ENCODE results near the gene PACSIN3. TPM values are rescaled to one million over a fixed set of nuclear protein-coding genes. Genes with fewer than 3 reads are reported as not detected.

The PACSIN3 gene
- total RNA-seq, 1 donor from 2014 or later: 127 TPM

DNA sequence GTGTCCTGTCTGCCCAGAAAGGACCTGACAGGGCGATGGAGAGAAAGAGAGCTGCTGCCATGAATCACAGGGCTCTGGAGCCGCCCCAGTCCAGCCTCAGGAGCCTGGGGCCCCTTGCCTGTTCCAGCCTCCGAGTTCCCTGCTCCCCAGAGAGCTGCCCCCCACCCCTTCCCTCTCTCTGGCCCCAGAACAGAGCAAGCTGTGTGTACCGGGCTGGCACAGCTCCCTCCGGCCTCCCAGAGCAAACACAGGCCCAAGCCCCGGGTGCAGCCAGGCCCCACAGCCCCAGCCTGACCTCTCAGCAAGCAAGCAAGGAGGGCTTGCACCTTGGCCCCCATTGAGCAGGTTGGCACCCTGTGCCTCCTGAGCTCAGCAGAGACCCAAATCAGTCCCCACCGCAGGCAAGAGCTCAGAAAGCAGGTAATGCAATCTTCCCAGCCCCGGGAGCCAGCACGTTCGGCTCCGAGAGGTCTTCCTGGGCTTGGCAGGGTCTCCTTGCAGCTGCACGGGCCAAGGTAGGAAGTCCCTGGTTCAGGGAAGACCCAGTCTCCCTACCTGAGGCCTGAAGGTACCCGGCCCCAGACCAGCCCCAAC lies 1.4 kb downstream of the PACSIN3 start:
- H3K27ac ChIP-seq (ENCODE audit: low read depth, low read length): peak overlapping the region; percentile 99
- H3K9me3 ChIP-seq (ENCODE audit: control insufficient read depth in 3 of 3, low read length in 3 of 3): no peaks in the 10 kb centered on the region
- peak overlapping the region; percentile 81 to 94 (median 82) for H3K4me3 ChIP-seq (ENCODE audit: low read length in 3 of 3)
- H3K36me3 ChIP-seq (ENCODE audit: control insufficient read depth in 3 of 3, insufficient read depth in 3 of 3, low read length in 3 of 3): peaks cover 16 to 30% (median 16%) of the 10 kb centered on the region in 3 donors
- no peaks in the 10 kb centered on the region for H3K27me3 ChIP-seq (ENCODE audit: control insufficient read depth in 3 of 3, insufficient read depth in 3 of 3, low read length in 3 of 3)
- H3K9ac ChIP-seq (ENCODE audit: low read depth in 1 of 3, low read length in 3 of 3): peak overlapping the region; percentile 81 to 100 (median 97)
- H3K4me1 ChIP-seq (ENCODE audit: control insufficient read depth in 3 of 3, insufficient read depth in 3 of 3, low read length in 3 of 3): peaks cover 65 to 81% (median 67%) of the 10 kb centered on the region in 3 donors

DNA sequence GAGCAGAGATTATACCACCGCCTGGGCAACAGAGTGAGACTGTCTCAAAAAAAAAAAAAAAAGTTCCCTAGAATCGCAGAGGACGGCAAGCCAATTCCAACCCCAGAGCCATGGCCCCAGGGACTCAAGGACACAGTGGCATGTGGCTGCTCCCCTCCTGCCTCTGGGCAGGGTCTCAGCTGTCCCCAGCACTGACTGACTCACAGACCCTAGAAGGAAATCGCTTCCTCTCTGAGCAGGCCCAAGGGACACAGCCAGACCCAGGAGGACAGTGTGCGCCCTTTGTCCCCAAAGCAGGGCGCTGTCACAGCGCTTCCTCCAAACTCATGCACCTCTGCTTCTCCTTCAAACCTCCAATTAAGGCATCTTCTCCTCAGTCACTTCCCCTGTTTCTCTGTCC lies 2.3 kb downstream of the PACSIN3 start:
- H3K36me3 ChIP-seq (ENCODE audit: control insufficient read depth in 3 of 3, insufficient read depth in 3 of 3, low read length in 3 of 3): peaks cover 25 to 39% (median 25%) of the 10 kb centered on the region in 3 donors
- H3K9ac ChIP-seq (ENCODE audit: low read depth in 1 of 3, low read length in 3 of 3): peak overlapping the region; percentile 81 to 100 (median 97)
- H3K4me1 ChIP-seq (ENCODE audit: control insufficient read depth in 3 of 3, insufficient read depth in 3 of 3, low read length in 3 of 3): peaks cover 68 to 81% (median 68%) of the 10 kb centered on the region in 3 donors
- H3K27ac ChIP-seq (ENCODE audit: low read depth, low read length): peak overlapping the region; percentile 99
- H3K4me3 ChIP-seq (ENCODE audit: low read length in 3 of 3): peak overlapping the region; percentile 81 to 94 (median 82)
- H3K9me3 ChIP-seq (ENCODE audit: control insufficient read depth in 3 of 3, low read length in 3 of 3): no peaks in the 10 kb centered on the region
- no peaks in the 10 kb centered on the region for H3K27me3 ChIP-seq (ENCODE audit: control insufficient read depth in 3 of 3, insufficient read depth in 3 of 3, low read length in 3 of 3)

DNA sequence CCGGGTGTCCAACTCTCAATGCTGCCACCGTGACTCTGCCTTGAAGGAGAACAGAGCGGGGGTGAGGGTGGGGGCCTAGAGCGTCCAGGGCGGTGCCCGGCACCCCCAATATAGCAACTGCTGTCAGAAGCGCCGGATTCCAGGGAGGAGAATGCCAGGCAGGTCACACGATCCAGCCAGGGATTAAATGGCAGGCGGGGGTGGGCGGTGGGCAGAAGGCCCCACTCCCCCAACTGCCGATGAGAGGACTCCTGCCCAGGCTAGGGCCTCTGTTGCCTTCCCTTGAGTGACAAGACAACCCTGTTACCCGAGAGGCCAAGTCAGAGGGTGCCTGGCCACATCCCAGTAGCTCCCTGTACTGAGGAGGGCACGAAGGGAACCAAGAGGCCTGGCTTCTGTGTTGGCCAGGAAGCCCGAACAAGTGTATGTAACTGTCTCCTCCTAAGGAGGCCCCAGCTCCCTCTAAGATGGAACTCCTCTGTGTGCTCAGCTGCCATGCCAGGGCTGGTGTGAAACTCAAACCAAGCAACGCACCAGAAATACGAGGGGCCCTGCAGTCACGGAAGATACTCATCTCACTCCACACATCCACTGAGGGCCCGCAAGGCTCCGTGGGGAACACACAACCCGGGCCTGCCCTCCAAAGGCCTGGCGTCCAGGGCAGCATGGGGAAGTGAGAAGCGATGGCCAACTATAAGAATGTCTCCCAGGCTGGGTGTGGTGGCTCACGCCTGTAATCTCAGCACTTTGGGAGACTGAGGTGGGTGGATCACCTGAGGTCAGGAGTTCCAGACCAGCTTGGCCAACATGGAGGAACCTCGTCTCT lies 3.0 kb downstream of the PACSIN3 start:
- Histone ChIP-seq H3K4me1 (ENCODE audit: control insufficient read depth in 3 of 3, insufficient read depth in 3 of 3, low read length in 3 of 3) (peaks cover 71 to 83% (median 72%) of the 10 kb centered on the region in 3 donors), H3K27ac (ENCODE audit: low read depth, low read length) (peak overlapping the region; percentile 99), H3K9me3 (ENCODE audit: control insufficient read depth in 3 of 3, low read length in 3 of 3) (no peaks in the 10 kb centered on the region), H3K9ac (ENCODE audit: low read depth in 1 of 3, low read length in 3 of 3) (peak overlapping the region; percentile 81 to 100 (median 97)), H3K4me3 (ENCODE audit: low read length in 3 of 3) (peak overlapping the region; percentile 3 to 94 (median 83)), H3K27me3 (ENCODE audit: control insufficient read depth in 3 of 3, insufficient read depth in 3 of 3, low read length in 3 of 3) (no peaks in the 10 kb centered on the region), H3K36me3 (ENCODE audit: control insufficient read depth in 3 of 3, insufficient read depth in 3 of 3, low read length in 3 of 3) (peaks cover 32 to 46% (median 32%) of the 10 kb centered on the region in 3 donors)

DNA sequence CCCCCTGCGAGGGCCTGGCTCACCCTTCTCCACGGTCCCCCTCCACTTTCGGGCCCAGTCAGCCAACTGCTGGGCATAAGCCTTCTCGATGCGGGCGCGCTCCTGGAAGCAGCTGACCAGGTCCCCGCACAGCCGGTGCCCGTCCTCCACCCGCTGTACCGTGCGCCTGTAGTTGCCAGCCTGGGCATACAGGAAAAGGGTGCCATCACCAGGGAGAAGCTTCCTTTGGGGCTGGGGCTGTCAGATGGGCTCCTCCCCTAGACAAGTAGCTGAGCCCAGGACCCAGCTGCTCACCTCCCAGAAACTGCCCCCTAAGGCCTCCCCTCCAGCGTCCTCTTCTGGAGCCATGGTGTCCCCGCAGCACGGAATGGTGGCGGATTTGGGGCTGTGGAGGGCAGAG lies 3.9 kb downstream of the PACSIN3 start:
- Histone ChIP-seq H3K4me1 (ENCODE audit: control insufficient read depth in 3 of 3, insufficient read depth in 3 of 3, low read length in 3 of 3) (peaks cover 71 to 84% (median 72%) of the 10 kb centered on the region in 3 donors), H3K9me3 (ENCODE audit: control insufficient read depth in 3 of 3, low read length in 3 of 3) (no peaks in the 10 kb centered on the region), H3K27ac (ENCODE audit: low read depth, low read length) (peak overlapping the region; percentile 99), H3K4me3 (ENCODE audit: low read length in 3 of 3) (peak overlapping the region; percentile 70 to 83 (median 82)), H3K9ac (ENCODE audit: low read depth in 1 of 3, low read length in 3 of 3) (peak overlapping the region; percentile 87 to 100 (median 93)), H3K27me3 (ENCODE audit: control insufficient read depth in 3 of 3, insufficient read depth in 3 of 3, low read length in 3 of 3) (no peaks in the 10 kb centered on the region), H3K36me3 (ENCODE audit: control insufficient read depth in 3 of 3, insufficient read depth in 3 of 3, low read length in 3 of 3) (peaks cover 36 to 53% (median 39%) of the 10 kb centered on the region in 3 donors)

GRCh38 chr11:47181271-47181670 lies 5.0 kb downstream of the PACSIN3 start:
- peak overlapping the region; percentile 99 for H3K27ac ChIP-seq (ENCODE audit: low read depth, low read length)
- no peaks in the 10 kb centered on the region for H3K9me3 ChIP-seq (ENCODE audit: control insufficient read depth in 3 of 3, low read length in 3 of 3)
- peak overlapping the region; percentile 70 to 83 (median 82) for H3K4me3 ChIP-seq (ENCODE audit: low read length in 3 of 3)
- H3K4me1 ChIP-seq (ENCODE audit: control insufficient read depth in 3 of 3, insufficient read depth in 3 of 3, low read length in 3 of 3): peaks cover 69 to 85% (median 70%) of the 10 kb centered on the region in 3 donors
- peak overlapping the region in 2 of 3 donors; percentile 93 to 100 for H3K9ac ChIP-seq (ENCODE audit: low read depth in 1 of 3, low read length in 3 of 3)
- H3K27me3 ChIP-seq (ENCODE audit: control insufficient read depth in 3 of 3, insufficient read depth in 3 of 3, low read length in 3 of 3): no peaks in the 10 kb centered on the region
- peaks cover 37 to 57% (median 39%) of the 10 kb centered on the region in 3 donors for H3K36me3 ChIP-seq (ENCODE audit: control insufficient read depth in 3 of 3, insufficient read depth in 3 of 3, low read length in 3 of 3)

- no peaks in the 10 kb centered on the region for H3K9me3 ChIP-seq (ENCODE audit: control insufficient read depth in 3 of 3, low read length in 3 of 3)
- H3K36me3 ChIP-seq (ENCODE audit: control insufficient read depth in 3 of 3, insufficient read depth in 3 of 3, low read length in 3 of 3): peaks cover 45 to 67% (median 47%) of the 10 kb centered on the region in 3 donors
- H3K27ac ChIP-seq (ENCODE audit: low read depth, low read length): peak overlapping the region; percentile 99
- H3K4me1 ChIP-seq (ENCODE audit: control insufficient read depth in 3 of 3, insufficient read depth in 3 of 3, low read length in 3 of 3): peaks cover 80 to 91% (median 80%) of the 10 kb centered on the region in 3 donors
- H3K27me3 ChIP-seq (ENCODE audit: control insufficient read depth in 3 of 3, insufficient read depth in 3 of 3, low read length in 3 of 3): no peaks in the 10 kb centered on the region
- peak overlapping the region in 2 of 3 donors; percentile 93 to 100 for H3K9ac ChIP-seq (ENCODE audit: low read depth in 1 of 3, low read length in 3 of 3)
- peak overlapping the region in 2 of 3 donors; percentile 22 to 68 for H3K4me3 ChIP-seq (ENCODE audit: low read length in 3 of 3)
Observed at GRCh38 chr11:47180006-47180787, 6.0 kb downstream of the PACSIN3 start.

- Histone ChIP-seq H3K9ac (ENCODE audit: low read depth in 1 of 3, low read length in 3 of 3) (peak overlapping the region; percentile 1 to 100 (median 45)), H3K27me3 (ENCODE audit: control insufficient read depth in 3 of 3, insufficient read depth in 3 of 3, low read length in 3 of 3) (no peaks in the 10 kb centered on the region), H3K27ac (ENCODE audit: low read depth, low read length) (peak overlapping the region; percentile 99), H3K4me3 (ENCODE audit: low read length in 3 of 3) (peak overlapping the region in 2 of 3 donors; percentile 22 to 45), H3K4me1 (ENCODE audit: control insufficient read depth in 3 of 3, insufficient read depth in 3 of 3, low read length in 3 of 3) (peaks cover 82 to 91% (median 82%) of the 10 kb centered on the region in 3 donors), H3K9me3 (ENCODE audit: control insufficient read depth in 3 of 3, low read length in 3 of 3) (no peaks in the 10 kb centered on the region), H3K36me3 (ENCODE audit: control insufficient read depth in 3 of 3, insufficient read depth in 3 of 3, low read length in 3 of 3) (peaks cover 51 to 70% (median 52%) of the 10 kb centered on the region in 3 donors)
Observed at GRCh38 chr11:47179655-47179991, 6.6 kb downstream of the PACSIN3 start.

DNA sequence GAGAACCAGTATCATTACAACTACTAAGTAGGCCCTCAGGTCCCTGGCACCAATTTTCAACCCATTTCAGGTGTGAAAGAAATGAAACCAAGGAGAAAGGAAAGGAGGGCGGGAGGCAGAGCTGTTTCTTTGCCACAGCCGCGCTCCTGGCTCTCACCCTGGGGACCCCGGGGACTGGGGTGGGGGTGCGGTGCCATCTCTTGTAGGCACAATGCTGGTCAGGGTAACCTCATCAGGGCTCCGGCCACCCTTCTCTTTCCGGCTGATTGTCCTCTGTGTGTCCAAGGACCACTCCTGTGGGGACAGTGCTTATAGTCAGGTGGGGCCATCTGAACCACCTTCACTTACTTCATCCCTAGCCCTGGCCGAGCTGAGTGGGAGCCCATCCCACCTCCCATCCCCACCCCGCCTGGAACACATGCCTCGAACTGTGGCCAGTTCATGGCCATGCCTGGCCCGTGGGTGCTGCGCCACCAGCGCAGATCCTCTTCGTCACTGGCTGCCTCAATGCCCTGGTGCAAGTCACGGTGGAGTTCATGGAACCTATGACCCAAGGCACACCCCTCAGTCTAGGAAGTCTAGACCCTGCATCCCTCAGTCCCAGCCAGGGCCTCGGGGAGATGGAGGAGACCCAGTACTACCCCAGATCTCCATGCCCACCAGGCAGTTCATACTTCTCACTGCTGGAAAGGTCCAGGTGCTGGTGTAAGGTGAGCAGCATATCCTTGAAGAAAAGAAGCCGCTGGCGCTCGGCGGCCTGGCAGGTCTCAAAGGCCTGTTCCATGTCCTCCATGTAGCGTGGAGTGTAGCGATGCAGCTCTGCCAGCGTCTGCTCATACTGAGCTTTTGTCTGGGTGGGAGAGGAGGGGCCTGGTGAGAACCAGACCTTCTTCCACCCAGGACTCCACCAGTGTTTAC lies 7.2 kb downstream of the PACSIN3 start:
- H3K9ac ChIP-seq (ENCODE audit: low read depth in 1 of 3, low read length in 3 of 3): peak overlapping the region; percentile 23 to 100 (median 45)
- peak overlapping the region; percentile 99 for H3K27ac ChIP-seq (ENCODE audit: low read depth, low read length)
- no peaks in the 10 kb centered on the region for H3K9me3 ChIP-seq (ENCODE audit: control insufficient read depth in 3 of 3, low read length in 3 of 3)
- no peaks in the 10 kb centered on the region for H3K27me3 ChIP-seq (ENCODE audit: control insufficient read depth in 3 of 3, insufficient read depth in 3 of 3, low read length in 3 of 3)
- H3K4me1 ChIP-seq (ENCODE audit: control insufficient read depth in 3 of 3, insufficient read depth in 3 of 3, low read length in 3 of 3): peaks cover 77 to 87% (median 81%) of the 10 kb centered on the region in 3 donors
- H3K4me3 ChIP-seq (ENCODE audit: low read length in 3 of 3): peak overlapping the region in 1 of 3 donors; percentile 49
- H3K36me3 ChIP-seq (ENCODE audit: control insufficient read depth in 3 of 3, insufficient read depth in 3 of 3, low read length in 3 of 3): peaks cover 52 to 66% (median 53%) of the 10 kb centered on the region in 3 donors

- Histone ChIP-seq H3K36me3 (ENCODE audit: control insufficient read depth in 3 of 3, insufficient read depth in 3 of 3, low read length in 3 of 3) (peaks cover 58 to 71% (median 60%) of the 10 kb centered on the region in 3 donors), H3K4me3 (ENCODE audit: low read length in 3 of 3) (peak overlapping the region in 1 of 3 donors; percentile 78), H3K4me1 (ENCODE audit: control insufficient read depth in 3 of 3, insufficient read depth in 3 of 3, low read length in 3 of 3) (peaks cover 79 to 88% (median 82%) of the 10 kb centered on the region in 3 donors), H3K9me3 (ENCODE audit: control insufficient read depth in 3 of 3, low read length in 3 of 3) (no peaks in the 10 kb centered on the region), H3K27ac (ENCODE audit: low read depth, low read length) (peak overlapping the region; percentile 99), H3K27me3 (ENCODE audit: control insufficient read depth in 3 of 3, insufficient read depth in 3 of 3, low read length in 3 of 3) (no peaks in the 10 kb centered on the region), H3K9ac (ENCODE audit: low read depth in 1 of 3, low read length in 3 of 3) (peak overlapping the region; percentile 78 to 100 (median 87))
Observed at GRCh38 chr11:47178316-47178715, 7.9 kb downstream of the PACSIN3 start.
